Osteocyte (in vitro differentiated cells): Measurements from ENCODE around the gene GRIN3B. TPM values are rescaled to one million over a fixed set of nuclear protein-coding genes. Genes with fewer than 3 reads are reported as not detected.

Experiments
- DNase-seq: peaks from one replicate; pipeline ENCODE4 v3.0.0; 2021; ENCODE audit warnings: mixed read lengths; ENCODE audit not compliant: unreplicated experiment; ENCODE audit errors: extremely low spot score
- H3K27ac Mint-ChIP-seq: one replicate; pipeline ENCODE4 v1.8.0; 2021; ENCODE audit warnings: mild to moderate bottlenecking, mixed read lengths; ENCODE audit not compliant: unreplicated experiment
- H3K27me3 Mint-ChIP-seq: one replicate; pipeline ENCODE4 v1.8.0; 2021; ENCODE audit warnings: mixed read lengths; ENCODE audit not compliant: unreplicated experiment
- H3K36me3 Mint-ChIP-seq: one replicate; pipeline ENCODE4 v1.8.0; 2021; ENCODE audit warnings: mixed read lengths; ENCODE audit not compliant: unreplicated experiment
- H3K4me1 Mint-ChIP-seq: one replicate; pipeline ENCODE4 v1.8.0; 2021; ENCODE audit warnings: mixed read lengths; ENCODE audit not compliant: unreplicated experiment
- H3K4me3 Mint-ChIP-seq: one replicate; pipeline ENCODE4 v1.8.0; 2021; ENCODE audit warnings: mild to moderate bottlenecking, moderate library complexity, mixed read lengths; ENCODE audit not compliant: unreplicated experiment
- H3K9me3 Mint-ChIP-seq: one replicate; pipeline ENCODE4 v1.8.0; 2021; ENCODE audit warnings: mixed read lengths; ENCODE audit not compliant: unreplicated experiment
- total RNA-seq: library from RNA; stranded (reverse); gene quantifications from 2 replicates; pipeline ENCODE4 v1.2.1, GENCODE V29; 2021
- TF ChIP-seq, protein P1 (sequence below): fragments of 200-600 bp; sonication (generic); IDR thresholded peaks from 2 replicates; pipeline ENCODE4 v1.5.0; 2021; ENCODE audit warnings: antibody characterized with exemption, mild to moderate bottlenecking, moderate library complexity

GRIN3B gene
- total RNA-seq, 1 donor from 2014 or later = 0.46 TPM

DNA sequence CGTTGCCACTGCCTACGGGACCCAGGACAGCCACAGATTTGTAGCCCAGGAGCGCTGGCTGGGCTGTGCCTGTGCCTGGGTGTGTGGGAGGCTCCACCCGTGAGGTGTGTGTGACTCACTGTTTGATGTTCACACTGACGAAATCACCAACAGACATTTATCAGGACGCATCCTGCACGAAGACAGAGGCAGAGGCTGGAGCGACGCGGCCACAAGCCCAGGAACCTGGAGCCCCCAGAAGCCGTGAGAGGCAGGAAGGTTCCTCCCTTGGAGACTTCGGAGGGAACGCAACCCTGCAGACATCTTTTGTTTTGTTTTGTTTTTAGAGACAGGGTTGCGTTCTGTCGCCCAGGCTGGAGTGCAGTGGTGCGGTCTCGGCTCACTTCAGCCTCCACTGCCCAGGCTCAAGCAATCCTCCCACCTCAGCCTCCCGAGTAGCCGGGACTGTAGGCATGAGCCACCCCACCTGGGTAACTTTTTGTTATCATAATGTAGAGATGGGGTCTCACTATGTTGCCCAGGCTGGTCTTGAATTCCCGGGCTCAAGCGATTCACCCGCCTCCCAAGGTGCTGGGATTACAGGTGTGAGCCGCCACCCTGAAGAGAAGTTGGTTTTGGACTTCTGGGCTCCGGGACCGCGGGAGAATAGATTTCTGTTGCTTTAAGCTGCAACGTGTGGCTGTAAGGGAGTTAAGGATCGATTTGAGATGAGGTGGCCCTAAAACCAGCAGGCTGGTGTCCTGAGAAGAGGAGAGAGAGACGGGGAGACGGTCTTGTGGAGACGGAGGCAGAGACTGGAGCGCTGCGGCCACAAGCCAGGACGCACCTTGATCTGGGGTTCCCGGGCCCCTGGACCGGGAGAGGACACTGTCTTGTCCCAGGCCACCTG is 41.0 kb upstream of the GRIN3B start:
- H3K4me3 Mint-ChIP-seq = no peak overlapping the region
- no peaks in the 10 kb centered on the region for H3K9me3 Mint-ChIP-seq
- no peak overlapping the region for H3K27ac Mint-ChIP-seq
- TF ChIP-seq, protein P1, sequence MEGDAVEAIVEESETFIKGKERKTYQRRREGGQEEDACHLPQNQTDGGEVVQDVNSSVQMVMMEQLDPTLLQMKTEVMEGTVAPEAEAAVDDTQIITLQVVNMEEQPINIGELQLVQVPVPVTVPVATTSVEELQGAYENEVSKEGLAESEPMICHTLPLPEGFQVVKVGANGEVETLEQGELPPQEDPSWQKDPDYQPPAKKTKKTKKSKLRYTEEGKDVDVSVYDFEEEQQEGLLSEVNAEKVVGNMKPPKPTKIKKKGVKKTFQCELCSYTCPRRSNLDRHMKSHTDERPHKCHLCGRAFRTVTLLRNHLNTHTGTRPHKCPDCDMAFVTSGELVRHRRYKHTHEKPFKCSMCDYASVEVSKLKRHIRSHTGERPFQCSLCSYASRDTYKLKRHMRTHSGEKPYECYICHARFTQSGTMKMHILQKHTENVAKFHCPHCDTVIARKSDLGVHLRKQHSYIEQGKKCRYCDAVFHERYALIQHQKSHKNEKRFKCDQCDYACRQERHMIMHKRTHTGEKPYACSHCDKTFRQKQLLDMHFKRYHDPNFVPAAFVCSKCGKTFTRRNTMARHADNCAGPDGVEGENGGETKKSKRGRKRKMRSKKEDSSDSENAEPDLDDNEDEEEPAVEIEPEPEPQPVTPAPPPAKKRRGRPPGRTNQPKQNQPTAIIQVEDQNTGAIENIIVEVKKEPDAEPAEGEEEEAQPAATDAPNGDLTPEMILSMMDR = no peak
- peaks cover 2% of the 10 kb centered on the region for H3K36me3 Mint-ChIP-seq
- H3K4me1 Mint-ChIP-seq = peaks cover 20% of the 10 kb centered on the region
- H3K27me3 Mint-ChIP-seq = no peaks in the 10 kb centered on the region
- no peak for DNase-seq

DNA sequence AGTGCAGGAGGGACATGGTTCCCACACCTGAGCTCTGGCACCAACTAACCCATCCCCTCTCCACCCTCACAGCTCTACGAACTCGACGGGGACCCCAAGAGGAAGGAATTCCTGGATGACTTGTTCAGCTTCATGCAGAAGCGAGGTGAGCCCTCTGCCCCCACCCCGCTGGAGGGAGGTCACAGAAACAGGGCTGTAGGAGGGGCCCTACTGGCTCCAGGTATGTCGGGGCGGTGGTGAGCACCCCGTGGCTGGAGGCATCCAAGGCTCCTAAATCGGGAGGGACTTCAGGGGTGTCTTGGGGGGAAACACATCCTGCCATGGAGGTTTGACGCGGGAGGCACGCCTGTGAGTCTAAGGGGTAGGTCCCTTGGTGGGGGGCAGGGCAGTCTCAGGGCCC is 40.2 kb upstream of the GRIN3B start:
- H3K4me3 Mint-ChIP-seq = no peak overlapping the region
- H3K36me3 Mint-ChIP-seq = peaks cover 4% of the 10 kb centered on the region
- H3K4me1 Mint-ChIP-seq = peaks cover 20% of the 10 kb centered on the region
- no peak for DNase-seq
- H3K27ac Mint-ChIP-seq = no peak overlapping the region
- TF ChIP-seq, protein P1 = no peak
- H3K9me3 Mint-ChIP-seq = no peaks in the 10 kb centered on the region
- H3K27me3 Mint-ChIP-seq = no peaks in the 10 kb centered on the region

DNA sequence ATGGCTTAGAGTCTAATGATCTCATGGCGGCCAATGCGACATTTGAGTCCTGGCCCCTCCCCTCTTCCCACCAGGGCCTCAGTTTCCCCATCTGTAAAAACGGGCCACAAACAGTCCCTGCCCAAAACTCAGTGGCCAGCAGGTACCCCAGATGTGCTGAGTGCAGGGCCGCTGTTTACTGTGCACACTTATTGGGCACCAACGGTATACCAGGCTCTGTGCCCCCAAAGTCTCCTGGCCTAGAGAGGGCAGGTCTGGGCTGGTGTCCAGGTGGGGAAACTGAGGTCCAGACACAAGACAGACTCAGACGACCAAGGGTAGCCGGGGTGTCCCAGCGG is 39.6 kb upstream of the GRIN3B start:
- H3K27me3 Mint-ChIP-seq = no peaks in the 10 kb centered on the region
- peaks cover 8% of the 10 kb centered on the region for H3K36me3 Mint-ChIP-seq
- no peak for DNase-seq
- TF ChIP-seq, protein P1 = no peak
- no peak overlapping the region for H3K27ac Mint-ChIP-seq
- H3K9me3 Mint-ChIP-seq = no peaks in the 10 kb centered on the region
- peaks cover 20% of the 10 kb centered on the region for H3K4me1 Mint-ChIP-seq
- H3K4me3 Mint-ChIP-seq = no peak overlapping the region

DNA sequence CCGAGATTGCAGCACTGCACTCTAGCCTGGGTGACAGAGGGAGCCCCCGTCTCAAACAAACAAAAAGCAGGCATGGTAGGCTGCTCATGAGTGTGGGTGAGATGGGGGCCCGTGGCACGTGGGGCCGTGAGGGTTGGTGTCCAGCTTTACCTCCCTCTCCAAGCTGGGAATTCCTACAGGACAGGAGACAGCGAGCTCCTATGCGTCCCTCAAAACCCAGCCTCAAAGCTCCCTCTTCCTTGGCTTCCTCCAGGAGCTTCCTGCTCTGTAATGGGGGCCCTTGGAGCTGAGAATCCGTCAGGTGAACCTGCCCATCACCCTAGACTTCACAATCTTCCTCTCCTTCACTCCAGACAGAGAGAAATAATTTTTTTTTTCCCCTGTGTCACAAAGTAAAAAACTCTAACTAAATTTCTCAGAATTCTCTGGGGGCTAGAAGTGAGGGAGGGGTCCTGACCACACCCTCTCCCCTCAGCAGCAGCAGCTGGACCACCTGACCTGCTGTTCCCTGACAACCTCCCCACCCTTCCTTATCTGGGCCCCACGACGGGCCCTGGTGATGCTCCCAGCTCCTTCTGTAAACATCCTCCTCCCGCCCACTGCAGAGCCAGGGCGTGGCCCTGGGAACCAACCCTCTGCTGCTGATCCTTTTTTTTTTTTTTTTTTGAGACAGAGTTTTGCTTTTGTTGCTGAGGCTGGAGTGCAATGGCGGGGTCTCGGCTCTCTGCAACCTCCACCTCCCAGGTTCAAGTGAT is 38.2 kb upstream of the GRIN3B start:
- DNase-seq = no peak
- H3K4me3 Mint-ChIP-seq = no peak overlapping the region
- peaks cover 13% of the 10 kb centered on the region for H3K36me3 Mint-ChIP-seq
- peak overlapping the region; percentile 75 for H3K27ac Mint-ChIP-seq
- peaks cover 20% of the 10 kb centered on the region for H3K4me1 Mint-ChIP-seq
- H3K27me3 Mint-ChIP-seq = no peaks in the 10 kb centered on the region
- H3K9me3 Mint-ChIP-seq = no peaks in the 10 kb centered on the region
- TF ChIP-seq, protein P1 = no peak
